ENCODE results near the gene CDC40. TPM values are rescaled to one million over a fixed set of nuclear protein-coding genes. Genes with fewer than 3 reads are reported as not detected.

CDC40 gene
- polyA plus RNA-seq, 1 of the 3 experiments (the other 2 are of a cell fraction): 7.4 TPM

DNA sequence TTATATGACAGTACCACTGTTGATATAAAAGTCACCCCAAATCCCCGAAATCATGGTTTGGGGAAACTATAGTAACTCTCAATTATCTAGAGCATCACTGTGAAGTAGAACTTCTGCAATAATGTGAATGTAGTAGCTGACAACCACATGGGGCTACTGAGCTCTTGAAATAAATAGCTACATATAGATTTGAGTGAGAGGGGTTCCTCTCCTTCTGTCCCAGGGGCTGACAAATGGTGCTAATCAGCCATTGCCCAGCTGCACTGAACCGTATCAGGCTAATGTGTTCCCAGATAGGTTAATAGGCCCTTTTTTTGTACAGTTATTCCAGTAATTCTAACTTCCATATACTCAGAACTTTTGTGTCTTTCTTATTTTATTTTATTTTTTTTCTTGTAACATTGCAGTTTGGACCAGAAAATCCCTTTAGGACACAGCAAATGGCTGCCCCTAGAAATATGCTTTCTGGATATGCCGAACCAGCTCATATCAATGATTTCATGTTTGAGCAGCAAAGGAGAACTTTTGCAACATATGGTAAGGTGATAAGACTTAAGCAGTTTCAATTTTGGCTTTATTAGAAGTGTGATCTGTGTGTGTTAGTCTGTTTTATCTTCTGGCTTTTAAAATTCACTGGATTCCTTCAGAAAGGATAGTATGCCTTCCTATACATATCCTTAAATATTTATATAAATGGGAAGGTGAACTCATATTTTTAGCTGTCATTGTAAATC is 21.1 kb downstream of the CDC40 start:
- no peaks in the 10 kb centered on the region for H3F3A ChIP-seq (replicated peaks; ENCODE audit: insufficient read depth)
- WGBS (ENCODE audit: low lambda C conversion rate): 94% methylated on average over 3 of the region's 3 CpGs
- no peak overlapping the region for H3K9ac ChIP-seq
- DNase-seq: no peak
- H3K9me2 ChIP-seq: no peaks in the 10 kb centered on the region
- ChIA-PET CTCF (interaction anchor here (1.3 to 1.5 kb wide), 3 partner anchors 10 to 141 kb away, joined by 3 to 4 read pairs (median 3); no protein-coding TSS in a partner anchor), POLR2A (no interaction called here)
- no peaks in the 10 kb centered on the region for H3K9me3 ChIP-seq
- H3K4me1 ChIP-seq (ENCODE audit: control insufficient read depth in 1 of 2, insufficient read depth in 2 of 2, low read depth in 1 of 2, low read length in 1 of 2): peaks cover 0 to 8% of the 10 kb centered on the region in 2 experiments; a peak in 3 of 4 replicates
- no peak overlapping the region for H2AFZ ChIP-seq (ENCODE audit: low read depth)
- H3K27me3 ChIP-seq (ENCODE audit: insufficient read depth): no peaks in the 10 kb centered on the region
- H3K27ac ChIP-seq (ENCODE audit: low read depth in 2 of 2, low read length in 1 of 2): no peak overlapping the region
- H3K79me2 ChIP-seq (ENCODE audit: insufficient read depth): peaks cover 43% of the 10 kb centered on the region
- H3K36me3 ChIP-seq (replicated peaks in 1 of 2; ENCODE audit: control insufficient read depth in 1 of 2, insufficient read depth in 2 of 2, low read length in 1 of 2): peaks cover 4 to 6% of the 10 kb centered on the region in 2 experiments
- TF ChIP-seq NRF1 (IDR thresholded peaks at IDR 0.05; ENCODE audit: low read depth, low read length) (no peak), FOSL2 (IDR thresholded peaks at IDR 0.05; ENCODE audit: borderline replicate concordance, low read depth) (no peak), SMC3 (IDR thresholded peaks at IDR 0.05; ENCODE audit: low read depth, low read length) (no peak), TCF12 (IDR thresholded peaks at IDR 0.05) (no peak), MEF2A (IDR thresholded peaks at IDR 0.05; ENCODE audit: borderline replicate concordance, low read depth) (no peak), EP300 (IDR thresholded peaks at IDR 0.05; ENCODE audit: borderline replicate concordance in 1 of 2, low read depth in 1 of 2, low read length in 1 of 2) (no peak), RXRA (IDR thresholded peaks at IDR 0.05; ENCODE audit: borderline replicate concordance, low read depth) (no peak), GATA2 (CRISPR knock-in tag; IDR thresholded peaks at IDR 0.05) (no peak), PBX3 (IDR thresholded peaks at IDR 0.05) (no peak), YY1 (IDR thresholded peaks at IDR 0.05; ENCODE audit: low read depth) (no peak), ELF1 (IDR thresholded peaks at IDR 0.05) (no peak), RFX5 (IDR thresholded peaks at IDR 0.05; ENCODE audit: low read length) (no peak), SIN3A (IDR thresholded peaks at IDR 0.05; ENCODE audit: borderline replicate concordance, low read depth, low read length) (no peak), FOXM1 (IDR thresholded peaks at IDR 0.05; ENCODE audit: low read depth) (no peak)
- TF ChIP-seq, protein P1, sequence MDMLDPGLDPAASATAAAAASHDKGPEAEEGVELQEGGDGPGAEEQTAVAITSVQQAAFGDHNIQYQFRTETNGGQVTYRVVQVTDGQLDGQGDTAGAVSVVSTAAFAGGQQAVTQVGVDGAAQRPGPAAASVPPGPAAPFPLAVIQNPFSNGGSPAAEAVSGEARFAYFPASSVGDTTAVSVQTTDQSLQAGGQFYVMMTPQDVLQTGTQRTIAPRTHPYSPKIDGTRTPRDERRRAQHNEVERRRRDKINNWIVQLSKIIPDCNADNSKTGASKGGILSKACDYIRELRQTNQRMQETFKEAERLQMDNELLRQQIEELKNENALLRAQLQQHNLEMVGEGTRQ (IDR thresholded peaks at IDR 0.05; ENCODE audit: borderline replicate concordance, low read depth, low read length): no peak
- TF ChIP-seq, protein P2, sequence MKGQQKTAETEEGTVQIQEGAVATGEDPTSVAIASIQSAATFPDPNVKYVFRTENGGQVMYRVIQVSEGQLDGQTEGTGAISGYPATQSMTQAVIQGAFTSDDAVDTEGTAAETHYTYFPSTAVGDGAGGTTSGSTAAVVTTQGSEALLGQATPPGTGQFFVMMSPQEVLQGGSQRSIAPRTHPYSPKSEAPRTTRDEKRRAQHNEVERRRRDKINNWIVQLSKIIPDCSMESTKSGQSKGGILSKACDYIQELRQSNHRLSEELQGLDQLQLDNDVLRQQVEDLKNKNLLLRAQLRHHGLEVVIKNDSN (IDR thresholded peaks at IDR 0.05; ENCODE audit: borderline replicate concordance, low read depth): no peak
- no peaks in the 10 kb centered on the region for H4K20me1 ChIP-seq (ENCODE audit: insufficient read depth)
- no peak overlapping the region for H3K4me2 ChIP-seq
- no peak overlapping the region for H3K4me3 ChIP-seq (ENCODE audit: low read depth in 2 of 2, low read length in 1 of 2)

All from SK-N-SH (cell line).